SU-DHL-6 (cell line): ENCODE results near the gene MTCP1.

Experiments
- H2AFZ ChIP-seq: fragments of 200-600 bp; sonication (generic); 2 replicates; pipeline ENCODE4 v1.6.1; 2014; ENCODE audit warnings: low read depth, mild to moderate bottlenecking, moderate library complexity, mixed read lengths, antibody characterized with exemption, low read length; ENCODE audit not compliant: severe bottlenecking
- H3F3A ChIP-seq: fragments of 200-600 bp; shearing (Covaris generic); 2 replicates; pipeline ENCODE4 v1.6.0; 2016; ENCODE audit warnings: antibody characterized with exemption, mild to moderate bottlenecking; ENCODE audit not compliant: insufficient read depth
- H3K27ac ChIP-seq: fragments of 200-600 bp; sonication (generic); 2 replicates; pipeline ENCODE4 v1.5.1; 2016; ENCODE audit warnings: low read depth, mild to moderate bottlenecking, low read length, moderate library complexity, mixed read lengths
- H3K27me3 ChIP-seq: fragments of 200-600 bp; sonication (generic), shearing (Covaris generic); 2 replicates; pipeline ENCODE4 v1.6.0; 2014; ENCODE audit warnings: mild to moderate bottlenecking, low read length
- H3K36me3 ChIP-seq: fragments of 200-600 bp; sonication (generic); 2 replicates; pipeline ENCODE4 v1.6.1; 2014; ENCODE audit warnings: mild to moderate bottlenecking, low read length, mixed read lengths
- H3K4me2 ChIP-seq: fragments of 300-600, 200-600 bp; shearing (Covaris generic), sonication (generic); 2 replicates; pipeline ENCODE4 v1.6.0; 2014; ENCODE audit warnings: low read length, low read depth, mild to moderate bottlenecking; ENCODE audit not compliant: poor library complexity, severe bottlenecking
- H3K4me3 ChIP-seq: fragments of 200-600 bp; sonication (generic); 2 replicates; pipeline ENCODE4 v1.5.1; 2014; ENCODE audit warnings: antibody characterized with exemption, low read length, mild to moderate bottlenecking, mixed read lengths; ENCODE audit not compliant: insufficient read depth, poor library complexity, severe bottlenecking
- H3K79me2 ChIP-seq: fragments of 200-600 bp; sonication (generic); 2 replicates; pipeline ENCODE4 v1.6.1; 2014; ENCODE audit warnings: mild to moderate bottlenecking, low read length, moderate library complexity; ENCODE audit not compliant: insufficient read depth
- H3K9ac ChIP-seq: fragments of 200-600 bp; sonication (generic); 2 replicates; pipeline ENCODE4 v1.7.0; 2014; ENCODE audit warnings: mild to moderate bottlenecking, low read length
- H3K9me2 ChIP-seq: fragments of 200-600 bp; sonication (generic); replicated peaks from 2 replicates; pipeline ENCODE4 v1.6.1; 2014; ENCODE audit warnings: low read length; ENCODE audit not compliant: insufficient read depth
- H3K9me3 ChIP-seq: fragments of 200-600 bp; sonication (generic); 2 replicates; pipeline ENCODE4 v1.6.1; 2014; ENCODE audit warnings: low read length, mixed read lengths; ENCODE audit not compliant: insufficient read depth
- H4K20me1 ChIP-seq: fragments of 200-600 bp; sonication (generic); 2 replicates; pipeline ENCODE4 v1.6.1; 2014; ENCODE audit warnings: low read depth, mild to moderate bottlenecking, antibody characterized with exemption, low read length, moderate library complexity, mixed read lengths
- EZH2phosphoT487 ChIP-seq: fragments of 200-600 bp; sonication (generic), shearing (Covaris generic); conservative IDR thresholded peaks from 2 replicates; pipeline ENCODE4 v1.6.1; 2018; ENCODE audit warnings: mild to moderate bottlenecking, antibody characterized with exemption, low read length, moderate library complexity, mixed read lengths
- TF ChIP-seq, protein P1 (sequence below): fragments of 200-600 bp; sonication (generic); IDR thresholded peaks from one replicate; pipeline ENCODE4 v1.5.1; 2017; ENCODE audit warnings: antibody characterized with exemption, mild to moderate bottlenecking, low read length, moderate library complexity; ENCODE audit not compliant: insufficient read depth, poor library complexity, severe bottlenecking

MTCP1 gene

DNA sequence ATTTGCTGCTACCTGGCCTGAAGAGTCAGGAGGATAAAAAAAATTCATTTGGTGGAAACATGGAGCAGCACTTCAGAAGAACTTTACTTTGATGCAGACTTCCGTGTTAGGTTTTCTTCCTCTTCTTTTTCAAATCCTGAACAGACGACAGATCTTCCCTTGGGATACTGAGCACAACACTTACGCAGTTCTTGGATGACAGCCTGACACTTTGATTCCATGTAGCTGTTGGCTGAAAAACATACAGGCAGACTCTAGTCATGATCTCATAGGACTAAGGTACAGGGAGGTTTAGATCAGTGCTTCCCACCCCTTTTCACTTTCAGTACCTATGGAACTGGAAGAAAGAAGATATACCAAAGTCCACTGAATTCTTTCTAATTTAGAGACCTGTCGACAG is 9.2 kb downstream of the MTCP1 start:
- H4K20me1 ChIP-seq, result no peaks in the 10 kb centered on the region

DNA sequence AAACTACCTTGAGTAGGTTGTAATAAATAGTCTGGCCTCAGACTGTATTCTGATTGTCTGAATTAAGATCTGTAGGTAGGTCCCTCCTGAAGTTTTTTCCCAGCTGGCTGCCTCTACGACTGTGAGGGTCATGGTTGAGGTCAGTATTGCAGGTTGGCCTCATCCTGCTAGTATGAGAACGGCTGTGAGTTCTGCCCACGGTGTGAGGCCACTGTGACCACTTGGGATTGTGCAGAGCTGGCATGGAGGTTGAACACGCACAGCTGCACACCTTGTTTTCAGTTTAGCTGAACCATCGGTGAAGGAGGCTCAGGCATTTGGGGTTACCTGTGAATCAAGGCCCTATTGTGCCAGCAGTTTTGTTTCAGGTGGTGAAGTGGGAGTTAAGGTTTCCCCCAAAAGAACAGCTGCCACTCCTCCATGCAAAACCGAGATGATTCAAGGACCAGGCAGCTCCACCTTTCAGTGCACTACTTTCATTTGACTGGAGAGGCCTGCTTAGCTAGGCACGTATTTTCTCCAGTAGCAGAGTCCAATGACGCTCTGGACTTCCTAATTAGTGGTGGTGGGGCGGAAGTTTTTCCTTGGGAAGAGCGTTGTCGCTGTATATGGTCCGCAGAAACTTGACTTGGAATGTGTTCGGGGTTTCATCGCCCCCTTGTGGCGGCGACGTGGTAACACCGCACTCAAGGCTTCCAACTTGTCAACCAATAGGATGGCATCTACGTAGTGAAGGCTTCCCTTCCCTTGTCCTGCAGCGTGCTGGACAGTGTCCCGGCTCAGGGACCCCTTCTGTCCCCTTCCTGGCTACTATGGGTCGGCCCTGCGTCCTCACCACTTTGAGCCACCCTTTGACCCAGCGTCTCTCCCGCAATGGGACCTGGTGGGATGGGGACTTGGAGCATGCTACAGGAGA is 13.8 kb downstream of the MTCP1 start:
- Histone ChIP-seq H3K79me2 (no peaks in the 10 kb centered on the region), H2AFZ (no peak overlapping the region), H3K36me3 (0 out of 2 replicates have a peak, but pooled peaks cover 4% of the 10 kb centered on the region), H3K27ac (no peak overlapping the region), H3K4me3 (no peak overlapping the region), H3K9ac (no peak overlapping the region), H3K9me2 (no peaks in the 10 kb centered on the region), H3K4me2 (peak overlapping the region; percentile 29), H4K20me1 (no peaks in the 10 kb centered on the region), H3K9me3 (no peaks in the 10 kb centered on the region), H3F3A (no peaks in the 10 kb centered on the region), H3K27me3 (no peaks in the 10 kb centered on the region)
- TF ChIP-seq EZH2phosphoT487, result no peak
- TF ChIP-seq, protein P1, sequence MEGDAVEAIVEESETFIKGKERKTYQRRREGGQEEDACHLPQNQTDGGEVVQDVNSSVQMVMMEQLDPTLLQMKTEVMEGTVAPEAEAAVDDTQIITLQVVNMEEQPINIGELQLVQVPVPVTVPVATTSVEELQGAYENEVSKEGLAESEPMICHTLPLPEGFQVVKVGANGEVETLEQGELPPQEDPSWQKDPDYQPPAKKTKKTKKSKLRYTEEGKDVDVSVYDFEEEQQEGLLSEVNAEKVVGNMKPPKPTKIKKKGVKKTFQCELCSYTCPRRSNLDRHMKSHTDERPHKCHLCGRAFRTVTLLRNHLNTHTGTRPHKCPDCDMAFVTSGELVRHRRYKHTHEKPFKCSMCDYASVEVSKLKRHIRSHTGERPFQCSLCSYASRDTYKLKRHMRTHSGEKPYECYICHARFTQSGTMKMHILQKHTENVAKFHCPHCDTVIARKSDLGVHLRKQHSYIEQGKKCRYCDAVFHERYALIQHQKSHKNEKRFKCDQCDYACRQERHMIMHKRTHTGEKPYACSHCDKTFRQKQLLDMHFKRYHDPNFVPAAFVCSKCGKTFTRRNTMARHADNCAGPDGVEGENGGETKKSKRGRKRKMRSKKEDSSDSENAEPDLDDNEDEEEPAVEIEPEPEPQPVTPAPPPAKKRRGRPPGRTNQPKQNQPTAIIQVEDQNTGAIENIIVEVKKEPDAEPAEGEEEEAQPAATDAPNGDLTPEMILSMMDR, result peak; percentile 37

More for the DNA sequence above, 9.2 kb downstream of the MTCP1 start:
- TF ChIP-seq EZH2phosphoT487, result no peak
- TF ChIP-seq, protein P1, result no peak
- Histone ChIP-seq H2AFZ (no peak overlapping the region), H3K9me3 (no peaks in the 10 kb centered on the region), H3K27me3 (no peaks in the 10 kb centered on the region), H3K4me3 (no peak overlapping the region), H3F3A (no peaks in the 10 kb centered on the region), H3K9ac (no peak overlapping the region), H3K9me2 (no peaks in the 10 kb centered on the region), H3K4me2 (no peak overlapping the region), H3K27ac (no peak overlapping the region), H3K36me3 (peaks cover 7% of the 10 kb centered on the region; the same call in 1 of the 2 replicates), H3K79me2 (0 out of 2 replicates have a peak, but pooled peaks cover under 1% of the 10 kb centered on the region)

DNA sequence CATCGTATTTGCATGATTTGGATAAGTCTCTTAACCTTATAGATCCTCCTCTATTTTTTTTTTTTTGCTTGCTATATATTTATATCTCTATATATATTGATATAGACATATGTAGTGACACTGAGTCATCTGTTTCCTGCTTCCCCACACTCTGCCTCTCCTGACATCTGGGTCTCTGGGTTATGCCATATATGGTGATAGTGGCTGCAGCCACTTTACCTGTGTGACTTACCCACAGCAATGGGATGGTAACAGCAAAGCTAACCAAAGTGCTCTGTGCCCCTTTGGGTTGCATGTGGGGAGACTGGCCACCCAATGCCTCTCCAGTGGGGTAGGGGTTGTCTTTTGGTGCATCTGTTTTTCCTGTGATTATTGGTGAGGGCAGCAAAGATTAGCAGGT is 14.5 kb downstream of the MTCP1 start:
- no peak overlapping the region for H2AFZ ChIP-seq
- H3K4me2 ChIP-seq, result no peak overlapping the region
- H3K9me2 ChIP-seq, result no peaks in the 10 kb centered on the region
- H3K9ac ChIP-seq, result no peak overlapping the region
- no peaks in the 10 kb centered on the region for H3K9me3 ChIP-seq
- H3K79me2 ChIP-seq, result no peaks in the 10 kb centered on the region
- no peak overlapping the region for H3K27ac ChIP-seq
- H3K4me3 ChIP-seq, result no peak overlapping the region
- TF ChIP-seq, protein P1, result no peak
- no peak for TF ChIP-seq EZH2phosphoT487
- no peaks in the 10 kb centered on the region for H4K20me1 ChIP-seq
- no peaks in the 10 kb centered on the region for H3K27me3 ChIP-seq
- H3K36me3 ChIP-seq, result 0 out of 2 replicates have a peak, but pooled peaks cover 4% of the 10 kb centered on the region
- no peaks in the 10 kb centered on the region for H3F3A ChIP-seq
